ENCODE data around the gene FMN2. TPM values are rescaled to one million over a fixed set of nuclear protein-coding genes. Genes with fewer than 3 reads are reported as not detected.

FMN2 gene
- total RNA-seq, 1 experiment from 2014 or later: not detected

DNA sequence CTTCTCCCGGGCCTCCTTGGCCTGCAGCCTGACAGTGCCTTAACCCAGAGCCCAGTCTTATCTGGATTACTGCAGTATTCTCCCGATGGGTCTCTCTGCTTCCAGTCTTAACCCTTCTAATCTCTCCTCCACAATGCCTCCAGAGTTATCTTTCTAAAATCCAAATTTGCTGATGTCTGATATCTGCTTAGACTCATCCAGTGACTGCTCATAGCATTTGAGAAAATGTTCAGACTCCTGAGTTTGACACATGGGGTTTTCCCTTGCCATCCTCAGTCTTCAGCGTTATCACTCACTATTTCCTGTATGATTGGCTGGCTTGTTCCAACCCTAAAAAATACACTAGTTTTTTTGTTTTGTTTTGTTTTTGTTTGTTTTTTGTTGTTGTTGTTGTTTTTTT lies 102.0 kb downstream of the FMN2 start:
- Histone ChIP-seq H3K27me3 (replicated peaks; ENCODE audit: control insufficient read depth, insufficient read depth, low read length) (no peaks in the 10 kb centered on the region), H3K4me3 (ENCODE audit: low read depth, low read length) (no peak overlapping the region), H3K36me3 (ENCODE audit: control insufficient read depth, insufficient read depth, low read length) (no peaks in the 10 kb centered on the region), H3K4me1 (0 out of 2 replicates have a peak, but pooled peaks cover 8% of the 10 kb centered on the region), H3K9me3 (no peaks in the 10 kb centered on the region)
- ChIA-PET CTCF (no interaction called here), POLR2A (no interaction called here)
- Mint-ChIP-seq H3K27ac (ENCODE audit: unreplicated experiment) (no peak overlapping the region), H3K9me3 (ENCODE audit: unreplicated experiment) (no peaks in the 10 kb centered on the region), H3K36me3 (ENCODE audit: insufficient read depth, unreplicated experiment) (no peaks in the 10 kb centered on the region), H3K27me3 (ENCODE audit: insufficient read depth, unreplicated experiment) (peaks cover 3% of the 10 kb centered on the region), H3K4me3 (ENCODE audit: unreplicated experiment) (no peak overlapping the region), H3K4me1 (ENCODE audit: low read depth, unreplicated experiment) (peaks cover 5% of the 10 kb centered on the region)
- intact Hi-C loops (cut with micrococcal nuclease; ENCODE audit: unreplicated experiment): loop anchor here (10.0 kb wide), 1 partner anchor 261 kb away; no protein-coding TSS in a partner anchor
- BruUV-seq (replicated peaks): no TSS peak
- no peak for TF ChIP-seq CTCF (IDR thresholded peaks at IDR 0.05; ENCODE audit: insufficient read depth in 1 of 2, low read depth in 1 of 2, low read length in 1 of 2, severe bottlenecking in 1 of 2, unreplicated experiment in 1 of 2)
- no peak for DNase-seq

DNA sequence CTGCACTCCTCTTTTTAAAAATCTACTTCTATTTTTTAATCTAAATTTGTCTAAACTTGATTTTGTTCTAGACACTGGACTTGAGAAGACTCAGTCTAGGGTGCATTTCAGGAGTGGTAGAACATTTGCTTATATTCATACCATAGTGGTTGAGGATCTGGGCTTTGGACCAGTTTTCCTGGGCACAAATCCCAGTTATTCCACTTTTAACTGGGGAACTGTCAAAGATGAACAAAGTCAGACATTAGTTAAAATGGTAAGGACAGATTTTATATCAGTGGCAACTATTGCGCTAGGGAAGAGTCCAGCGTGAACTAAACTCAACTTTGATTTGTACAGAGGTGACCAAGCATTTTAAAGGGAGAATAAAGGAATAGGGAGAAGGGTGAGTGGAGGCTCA lies 102.4 kb downstream of the FMN2 start:
- no peaks in the 10 kb centered on the region for H3K36me3 Mint-ChIP-seq (ENCODE audit: insufficient read depth, unreplicated experiment)
- TF ChIP-seq CTCF (IDR thresholded peaks at IDR 0.05; ENCODE audit: insufficient read depth in 1 of 2, low read depth in 1 of 2, low read length in 1 of 2, severe bottlenecking in 1 of 2, unreplicated experiment in 1 of 2): no peak
- 0 out of 2 replicates have a peak, but pooled peaks cover 8% of the 10 kb centered on the region for H3K4me1 ChIP-seq
- POLR2A ChIA-PET: no interaction called here
- H3K9me3 Mint-ChIP-seq (ENCODE audit: unreplicated experiment): no peaks in the 10 kb centered on the region
- H3K4me3 ChIP-seq (ENCODE audit: low read depth, low read length): no peak overlapping the region
- H3K4me3 Mint-ChIP-seq (ENCODE audit: unreplicated experiment): no peak overlapping the region
- CTCF ChIA-PET: no interaction called here
- intact Hi-C loops (cut with micrococcal nuclease; ENCODE audit: unreplicated experiment): loop anchor here (10.0 kb wide), 1 partner anchor 261 kb away; no protein-coding TSS in a partner anchor
- no peaks in the 10 kb centered on the region for H3K36me3 ChIP-seq (ENCODE audit: control insufficient read depth, insufficient read depth, low read length)
- H3K9me3 ChIP-seq: no peaks in the 10 kb centered on the region
- no peaks in the 10 kb centered on the region for H3K27me3 ChIP-seq (replicated peaks; ENCODE audit: control insufficient read depth, insufficient read depth, low read length)
- no TSS peak for BruUV-seq (replicated peaks)
- H3K27me3 Mint-ChIP-seq (ENCODE audit: insufficient read depth, unreplicated experiment): peaks cover 3% of the 10 kb centered on the region
- DNase-seq: no peak
- H3K27ac Mint-ChIP-seq (ENCODE audit: unreplicated experiment): no peak overlapping the region
- peaks cover 5% of the 10 kb centered on the region for H3K4me1 Mint-ChIP-seq (ENCODE audit: low read depth, unreplicated experiment)

DNA sequence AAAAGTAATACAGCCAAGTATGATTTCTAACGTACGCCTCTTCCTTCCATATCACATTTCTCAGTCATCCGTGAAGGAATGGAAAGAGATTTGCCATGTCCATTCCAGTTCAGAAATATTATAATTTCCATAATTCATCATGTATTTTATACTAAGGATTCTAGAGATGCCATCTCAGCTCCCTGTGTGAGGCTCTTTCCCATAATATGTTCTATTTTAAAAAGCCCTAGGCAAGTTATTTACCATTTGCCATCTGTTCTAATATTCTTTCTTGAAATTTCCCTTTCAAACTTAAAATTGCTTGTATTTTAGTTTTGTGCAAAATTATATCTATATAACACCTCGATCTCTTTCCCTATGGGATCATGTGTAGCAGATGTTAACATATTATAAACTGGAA lies 106.7 kb downstream of the FMN2 start:
- no peak overlapping the region for H3K4me3 ChIP-seq (ENCODE audit: low read depth, low read length)
- H3K4me1 ChIP-seq: no peaks in the 10 kb centered on the region
- Mint-ChIP-seq H3K9me3 (ENCODE audit: unreplicated experiment) (peaks cover 9% of the 10 kb centered on the region), H3K27ac (ENCODE audit: unreplicated experiment) (no peak overlapping the region), H3K4me1 (ENCODE audit: low read depth, unreplicated experiment) (no peaks in the 10 kb centered on the region), H3K4me3 (ENCODE audit: unreplicated experiment) (no peak overlapping the region), H3K27me3 (ENCODE audit: insufficient read depth, unreplicated experiment) (no peaks in the 10 kb centered on the region), H3K36me3 (ENCODE audit: insufficient read depth, unreplicated experiment) (no peaks in the 10 kb centered on the region)
- TF ChIP-seq CTCF (IDR thresholded peaks at IDR 0.05; ENCODE audit: insufficient read depth in 1 of 2, low read depth in 1 of 2, low read length in 1 of 2, severe bottlenecking in 1 of 2, unreplicated experiment in 1 of 2): no peak
- H3K27me3 ChIP-seq (replicated peaks; ENCODE audit: control insufficient read depth, insufficient read depth, low read length): no peaks in the 10 kb centered on the region
- intact Hi-C loops (cut with micrococcal nuclease; ENCODE audit: unreplicated experiment): loop anchor here (10.0 kb wide), 1 partner anchor 256 kb away; no protein-coding TSS in a partner anchor
- POLR2A ChIA-PET: no interaction called here
- H3K9me3 ChIP-seq: no peaks in the 10 kb centered on the region
- CTCF ChIA-PET: interaction anchor here (0.6 kb wide), 1 partner anchor 31 kb away, joined by 3 read pairs; no protein-coding TSS in a partner anchor
- H3K36me3 ChIP-seq (ENCODE audit: control insufficient read depth, insufficient read depth, low read length): no peaks in the 10 kb centered on the region
- no TSS peak for BruUV-seq (replicated peaks)
- no peak for DNase-seq
